GM12878 (cell line): ENCODE data around the gene MT1B. TPM values are rescaled to one million over a fixed set of nuclear protein-coding genes. Genes with fewer than 3 reads are reported as not detected.

Source experiments
- ATAC-seq: fragments of 200-7000 bp; cut with Tn5 transposase; 3 replicates; pipeline ENCODE4 v1.9.1; 2020; ENCODE audit warnings: mild to moderate bottlenecking, moderate library complexity
- BruUV-seq: library from RNA; stranded (reverse); fragments of 400-500 nt; replicated peaks from 2 replicates; lab custom pipeline; 2021; lab: Mats Ljungman, UMichigan
- CTCF ChIA-PET: fragments of 300-600 bp; sonication (Branson Sonifier 250); formaldehyde crosslinking; extraction: SDS; loops from one replicate; lab custom pipeline; 2021; ENCODE audit warnings: inconsistent platforms; lab: Yijun Ruan, JAX
- POLR2A ChIA-PET: fragments of 350-600 bp; formaldehyde crosslinking; extraction: SDS; loops from one replicate; lab custom pipeline; 2021; ENCODE audit warnings: inconsistent platforms; lab: Charles Lee
- RAD21 ChIA-PET: fragments of 300-600 bp; sonication (Branson Sonifier 250); formaldehyde crosslinking; loops from one replicate; lab custom pipeline; 2023; ENCODE audit warnings: antibody characterized with exemption; ENCODE audit not compliant: unreplicated experiment; lab: Charles Lee
- SMC1A ChIA-PET: fragments of 300-600 bp; sonication (Branson Sonifier 250); formaldehyde crosslinking; loops from one replicate; lab custom pipeline; 2023; ENCODE audit not compliant: unreplicated experiment, uncharacterized antibody; lab: Charles Lee
- DNase-seq: peaks from one replicate; pipeline ENCODE4 v3.0.0-alpha.2; 2011; ENCODE audit warnings: low read depth, low spot score
- FAIRE-seq: peaks from 3 replicates; lab custom pipeline; 2011; peaks lifted over from hg19 to GRCh38; lab: Jason Lieb, UNC
- H2AFZ ChIP-seq: 2 replicates; pipeline ENCODE4 v1.6.0; 2011; ENCODE audit warnings: low read depth, low read length, control low read depth; ENCODE audit not compliant: control insufficient read depth
- H3K27ac ChIP-seq: 2 replicates; pipeline ENCODE4 v1.5.1; 2011; ENCODE audit warnings: control low read depth; ENCODE audit not compliant: control insufficient read depth, insufficient read depth
- H3K27me3 ChIP-seq, 2 experiments: replicated peaks in 1 of 2; 2 replicates each; pipeline versions ENCODE4 v1.6.0 to v1.6.1; 2011; ENCODE audit warnings: low read length in 1 of 2; ENCODE audit not compliant: control insufficient read depth in 2 of 2, insufficient read depth in 2 of 2
- H3K36me3 ChIP-seq, 2 experiments: 2 replicates each; pipeline ENCODE4 v1.5.1; 2011; ENCODE audit warnings: low read length in 1 of 2; ENCODE audit not compliant: control insufficient read depth in 2 of 2, insufficient read depth in 2 of 2
- H3K4me1 ChIP-seq: 2 replicates; pipeline ENCODE4 v1.6.1; 2011; ENCODE audit warnings: mild to moderate bottlenecking, low read length, moderate library complexity, mixed read lengths; ENCODE audit not compliant: control insufficient read depth, insufficient read depth
- H3K4me2 ChIP-seq: 2 replicates; pipeline ENCODE4 v1.6.0; 2011; ENCODE audit warnings: control low read depth; ENCODE audit not compliant: control insufficient read depth, insufficient read depth
- H3K4me3 ChIP-seq: fragments of 200-600 bp; sonication (generic); 2 replicates; pipeline ENCODE4 v1.5.1; 2016
- H3K79me2 ChIP-seq: 2 replicates; pipeline ENCODE4 v1.6.0; 2011; ENCODE audit warnings: low read length; ENCODE audit not compliant: control insufficient read depth, insufficient read depth
- H3K9ac ChIP-seq: 2 replicates; pipeline ENCODE4 v1.8.0; 2011; ENCODE audit warnings: low read length, control low read depth, mixed read lengths; ENCODE audit not compliant: control insufficient read depth, insufficient read depth
- H3K9me3 ChIP-seq: replicated peaks from 3 replicates; pipeline ENCODE4 v1.5.1; 2011; ENCODE audit warnings: mild to moderate bottlenecking, low read length; ENCODE audit not compliant: control insufficient read depth, insufficient read depth
- H4K20me1 ChIP-seq: 2 replicates; pipeline ENCODE4 v1.6.0; 2011; ENCODE audit not compliant: control insufficient read depth, insufficient read depth
- BCL3 ChIP-seq: IDR thresholded peaks from 2 replicates; pipeline ENCODE4 v1.6.1; 2011; ENCODE audit warnings: borderline replicate concordance, low read depth, mild to moderate bottlenecking, moderate library complexity, low read length; ENCODE audit not compliant: insufficient read depth, poor library complexity, severe bottlenecking
- BCLAF1 ChIP-seq: fragments of 450-650 bp; IDR thresholded peaks from 2 replicates; pipeline ENCODE4 v1.6.1; 2017; ENCODE audit warnings: antibody characterized with exemption, mild to moderate bottlenecking, moderate library complexity
- CEBPB ChIP-seq, 2 experiments: fragments of 150-350 bp in 1 of 2; IDR thresholded peaks; 2 replicates each; pipeline ENCODE4 v1.6.1; 2012 to 2014; ENCODE audit warnings: low read depth in 2 of 2, low read length in 2 of 2, borderline replicate concordance in 1 of 2, inconsistent platforms in 1 of 2
- FOXK2 ChIP-seq: fragments of 450-650 bp; IDR thresholded peaks from 2 replicates; pipeline ENCODE4 v1.6.1; 2017; ENCODE audit warnings: mild to moderate bottlenecking, moderate library complexity
- HCFC1 ChIP-seq: fragments of 150-350 bp; IDR thresholded peaks from 2 replicates; pipeline ENCODE4 v1.6.1; 2014; ENCODE audit warnings: low read length
- TCF7 ChIP-seq: IDR thresholded peaks from 2 replicates; pipeline ENCODE4 v1.6.1; 2014; ENCODE audit warnings: antibody characterized with exemption, borderline replicate concordance
- ZBTB4 ChIP-seq: fragments of 450-650 bp; formaldehyde crosslinking; IDR thresholded peaks from 2 replicates; pipeline ENCODE4 v1.4.0; 2022; ENCODE audit warnings: mild to moderate bottlenecking, moderate library complexity
- ZNF207 ChIP-seq: fragments of 450-650 bp; IDR thresholded peaks from 2 replicates; pipeline ENCODE4 v1.6.1; 2014; ENCODE audit warnings: antibody characterized with exemption, mild to moderate bottlenecking, borderline replicate concordance
- WGBS: methylation state at CpG from one replicate; pipeline ENCODE4 v1.1.6; 2016; ENCODE audit warnings: low lambda C conversion rate; ENCODE audit not compliant: insufficient replicate concordance, insufficient coverage; ENCODE audit errors: missing lambda C conversion rate; 5-methylcytosine and 5-hydroxymethylcytosine counted together
- in situ Hi-C: fragments of 300-500 bp; cut with MboI; formaldehyde crosslinking; loops from 9 replicates; pipeline ENCODE4 v1.14.3; 2018; ENCODE audit warnings: mixed read lengths
- intact Hi-C: fragments of 100-400 bp; cut with micrococcal nuclease; formaldehyde crosslinking; loops from one replicate; pipeline ENCODE4 v1.14.2; 2022; ENCODE audit not compliant: unreplicated experiment
- polyA plus RNA-seq, 11 experiments: library from polyadenylated mRNA; depleted of rRNA in 4 of 11; unstranded in 6 of 11; stranded (reverse) in 5 of 11; fragments of >200 nt; fragmentation: Nextera tagmentation in 4 of 11; fragmentation: Illumina TruSeq in 1 of 11; extraction: Ambion mirVana in 4 of 11; extraction: Trizol in 1 of 11; gene quantifications; 1 replicate in 1 of 11; 2 replicates in 10 of 11; pipeline versions ENCODE4 v1.2.1 to v1.2.3, GENCODE V29; 2011 to 2016; ENCODE audit warnings: inconsistent platforms in 2 of 11, missing spikeins in 2 of 11, low read depth in 1 of 11
- total RNA-seq, 4 experiments: library from RNA; depleted of rRNA in 3 of 4; stranded (reverse); fragments of >200 nt in 3 of 4; fragmentation: Illumina TruSeq in 1 of 4; extraction: Trizol in 1 of 4; gene quantifications; 2 replicates each; pipeline versions ENCODE4 v1.2.1 to v1.2.3, GENCODE V29; 2013 to 2021

The MT1B gene
- total and polyA plus RNA-seq, 10 of the 15 experiments (the other 5 are each of a cell fraction or from before 2014, with no cell fraction given), result not detected

- intact Hi-C loops (no loop called here), in situ Hi-C loops (no loop called here)
- TF ChIP-seq TCF7 (no peak), HCFC1 (no peak), BCLAF1 (no peak), FOXK2 (no peak), BCL3 (no peak), ZNF207 (no peak), ZBTB4 (CRISPR knock-in tag) (no peak), CEBPB (IDR thresholded peaks at IDR 0.05; ENCODE audit: borderline replicate concordance in 1 of 2, low read depth in 2 of 2, low read length in 2 of 2) (no peak)
- FAIRE-seq, result no peak
- Histone ChIP-seq H3K9me3 (no peaks in the 10 kb centered on the region), H2AFZ (no peak overlapping the region), H3K36me3 (no peaks in the 10 kb centered on the region), H3K9ac (no peak overlapping the region), H3K27ac (no peak overlapping the region), H3K79me2 (no peaks in the 10 kb centered on the region), H3K4me3 (no peak overlapping the region), H3K4me1 (peaks cover 2% of the 10 kb centered on the region; the same call in 1 of the 2 replicates), H4K20me1 (no peaks in the 10 kb centered on the region), H3K4me2 (no peak overlapping the region), H3K27me3 (peaks cover 24% of the 10 kb centered on the region in 2 experiments)
- POLR2A ChIA-PET, result no interaction called here
- 32% methylated on average over 24 of the region's 40 CpGs for WGBS
- no peak for ATAC-seq
- RAD21 ChIA-PET, result no interaction called here
- SMC1A ChIA-PET, result no interaction called here
- DNase-seq, result no peak
- no TSS peak for BruUV-seq
- CTCF ChIA-PET, result no interaction called here
These were observed 16.2 kb upstream of the MT1B start for GRCh38 chr16:56635441-56635967.
